Right atrium auricular region (tissue), 2 donors: Measurements from ENCODE around the gene EML5. TPM values are rescaled to one million over a fixed set of nuclear protein-coding genes. Genes with fewer than 3 reads are reported as not detected.

Experiments
- DNase-seq: peaks from one replicate; pipeline ENCODE4 v3.0.0-alpha.2; 2019; ENCODE audit warnings: low spot score
- H3K27ac ChIP-seq, 2 donors: fragments of 200-600 bp; sonication (generic); 1 replicate in 1 of 2; 2 replicates in 1 of 2; pipeline ENCODE4 v1.5.1; 2016 to 2019
- H3K27me3 ChIP-seq, 2 donors: fragments of 200-600 bp; sonication (generic); one replicate each; pipeline versions ENCODE4 v1.5.1 to v1.6.0; 2017 to 2019
- H3K36me3 ChIP-seq: fragments of 200-600 bp; sonication (generic); one replicate; pipeline ENCODE4 v1.5.1; 2016
- H3K4me1 ChIP-seq, 2 donors: fragments of 200-600 bp; sonication (generic); one replicate each; pipeline versions ENCODE4 v1.5.1 to v1.6.0; 2017 to 2019
- H3K4me3 ChIP-seq, 2 donors: fragments of 200-600 bp; sonication (generic); 1 replicate in 1 of 2; 2 replicates in 1 of 2; pipeline ENCODE4 v1.5.1; 2017 to 2019; ENCODE audit warnings: mild to moderate bottlenecking in 1 of 2, moderate library complexity in 1 of 2
- H3K9me3 ChIP-seq, 2 donors: fragments of 200-600 bp; sonication (generic); one replicate each; pipeline ENCODE4 v1.5.1; 2019
- total RNA-seq, 2 donors: library from RNA; depleted of rRNA; stranded (reverse); fragments of >200 nt; gene quantifications; one replicate each; pipeline ENCODE4 v1.1.0, GENCODE V29; 2016
- TF ChIP-seq, protein P1 (sequence below), 2 donors: fragments of 200-600 bp; sonication (generic); IDR thresholded peaks; one replicate each; pipeline ENCODE4 v1.5.1; 2019; ENCODE audit warnings: antibody characterized with exemption in 2 of 2

Gene EML5
- total RNA-seq, 2 donors from 2014 or later, result 0.11 to 0.75 TPM

- Histone ChIP-seq H3K27me3 (no peaks in the 10 kb centered on the region), H3K36me3 (peaks cover 3% of the 10 kb centered on the region), H3K9me3 (no peaks in the 10 kb centered on the region), H3K4me3 (no peak overlapping the region), H3K4me1 (no peaks in the 10 kb centered on the region), H3K27ac (no peak overlapping the region)
- DNase-seq, result no peak
- TF ChIP-seq, protein P1, sequence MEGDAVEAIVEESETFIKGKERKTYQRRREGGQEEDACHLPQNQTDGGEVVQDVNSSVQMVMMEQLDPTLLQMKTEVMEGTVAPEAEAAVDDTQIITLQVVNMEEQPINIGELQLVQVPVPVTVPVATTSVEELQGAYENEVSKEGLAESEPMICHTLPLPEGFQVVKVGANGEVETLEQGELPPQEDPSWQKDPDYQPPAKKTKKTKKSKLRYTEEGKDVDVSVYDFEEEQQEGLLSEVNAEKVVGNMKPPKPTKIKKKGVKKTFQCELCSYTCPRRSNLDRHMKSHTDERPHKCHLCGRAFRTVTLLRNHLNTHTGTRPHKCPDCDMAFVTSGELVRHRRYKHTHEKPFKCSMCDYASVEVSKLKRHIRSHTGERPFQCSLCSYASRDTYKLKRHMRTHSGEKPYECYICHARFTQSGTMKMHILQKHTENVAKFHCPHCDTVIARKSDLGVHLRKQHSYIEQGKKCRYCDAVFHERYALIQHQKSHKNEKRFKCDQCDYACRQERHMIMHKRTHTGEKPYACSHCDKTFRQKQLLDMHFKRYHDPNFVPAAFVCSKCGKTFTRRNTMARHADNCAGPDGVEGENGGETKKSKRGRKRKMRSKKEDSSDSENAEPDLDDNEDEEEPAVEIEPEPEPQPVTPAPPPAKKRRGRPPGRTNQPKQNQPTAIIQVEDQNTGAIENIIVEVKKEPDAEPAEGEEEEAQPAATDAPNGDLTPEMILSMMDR (IDR thresholded peaks at IDR 0.05), result no peak
These were observed 174.3 kb downstream of the EML5 start for GRCh38 chr14:88618476-88618875.

DNA sequence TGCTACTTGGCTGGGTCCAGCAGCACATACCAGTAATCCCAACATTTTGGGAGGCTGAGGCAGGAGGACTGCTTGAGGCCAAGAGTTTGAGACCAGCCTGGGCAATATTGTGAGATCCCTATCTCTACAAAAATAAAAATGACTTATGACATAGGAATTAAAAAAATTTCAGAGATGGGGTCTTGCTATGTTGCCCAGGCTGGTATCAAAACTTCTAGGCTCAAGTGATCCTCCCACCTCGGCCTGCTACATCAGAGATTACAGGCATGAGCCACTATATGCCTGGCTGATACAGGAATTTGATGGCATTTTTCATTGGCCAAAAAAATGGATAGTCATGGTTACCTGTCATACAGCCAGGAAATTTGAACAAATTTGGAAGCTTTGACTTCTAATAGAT is 175.3 kb downstream of the EML5 start:
- H3K9me3 ChIP-seq, result no peaks in the 10 kb centered on the region
- H3K36me3 ChIP-seq, result peaks cover 11% of the 10 kb centered on the region
- DNase-seq, result no peak
- no peak overlapping the region for H3K4me3 ChIP-seq
- H3K4me1 ChIP-seq, result no peaks in the 10 kb centered on the region
- H3K27me3 ChIP-seq, result no peaks in the 10 kb centered on the region
- TF ChIP-seq, protein P1 (IDR thresholded peaks at IDR 0.05), result no peak
- no peak overlapping the region for H3K27ac ChIP-seq

GRCh38 chr14:88616697-88617096 is 176.1 kb downstream of the EML5 start:
- Histone ChIP-seq H3K4me3 (no peak overlapping the region), H3K27me3 (no peaks in the 10 kb centered on the region), H3K4me1 (no peaks in the 10 kb centered on the region), H3K9me3 (no peaks in the 10 kb centered on the region), H3K27ac (no peak overlapping the region), H3K36me3 (peaks cover 19% of the 10 kb centered on the region)
- TF ChIP-seq, protein P1 (IDR thresholded peaks at IDR 0.05), result no peak
- no peak for DNase-seq

DNA sequence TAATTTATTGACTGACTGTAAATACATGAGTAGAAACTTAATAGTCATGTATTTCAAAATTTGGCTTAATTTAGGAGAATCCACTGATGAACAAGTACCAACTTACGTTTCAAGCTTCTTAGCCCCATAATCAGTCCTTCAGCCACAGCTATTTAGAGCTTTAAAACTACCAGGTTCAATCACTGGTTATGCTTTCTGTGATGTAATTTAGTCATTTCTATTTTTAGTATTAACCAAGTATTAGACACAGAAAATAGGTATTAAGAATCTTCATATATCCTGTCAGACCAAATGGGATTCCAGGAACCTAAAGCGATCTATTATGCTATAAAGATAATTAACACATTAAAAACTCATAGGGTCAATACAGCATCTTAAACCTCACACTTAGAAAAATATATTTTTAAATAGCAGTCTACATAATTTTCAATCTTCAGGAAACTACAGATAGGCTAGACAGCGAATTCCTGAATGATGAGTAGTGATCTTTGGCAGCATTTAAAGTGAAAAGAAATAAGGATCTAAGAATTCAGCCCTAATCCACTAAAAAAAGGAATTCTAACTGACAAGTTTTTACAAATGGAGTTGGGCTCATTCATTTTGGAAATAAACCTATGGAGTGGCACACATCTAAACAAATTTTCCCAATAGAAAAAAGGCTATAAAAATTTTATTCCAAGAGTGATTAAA is 178.4 kb downstream of the EML5 start:
- Histone ChIP-seq H3K36me3 (peaks cover 38% of the 10 kb centered on the region), H3K27ac (no peak overlapping the region), H3K27me3 (no peaks in the 10 kb centered on the region), H3K4me1 (no peaks in the 10 kb centered on the region), H3K4me3 (no peak overlapping the region), H3K9me3 (no peaks in the 10 kb centered on the region)
- TF ChIP-seq, protein P1 (IDR thresholded peaks at IDR 0.05), result no peak
- DNase-seq, result no peak

- no peak for DNase-seq
- Histone ChIP-seq H3K27ac (no peak overlapping the region), H3K4me3 (no peak overlapping the region), H3K36me3 (peaks cover 44% of the 10 kb centered on the region), H3K27me3 (no peaks in the 10 kb centered on the region), H3K4me1 (no peaks in the 10 kb centered on the region), H3K9me3 (no peaks in the 10 kb centered on the region)
- TF ChIP-seq, protein P1 (IDR thresholded peaks at IDR 0.05), result no peak
These were observed 179.2 kb downstream of the EML5 start for GRCh38 chr14:88613552-88614010.

GRCh38 chr14:88612981-88613380 is 179.8 kb downstream of the EML5 start:
- no peak overlapping the region for H3K4me3 ChIP-seq
- TF ChIP-seq, protein P1 (IDR thresholded peaks at IDR 0.05), result no peak
- no peak for DNase-seq
- H3K27me3 ChIP-seq, result no peaks in the 10 kb centered on the region
- H3K9me3 ChIP-seq, result no peaks in the 10 kb centered on the region
- peaks cover 50% of the 10 kb centered on the region for H3K36me3 ChIP-seq
- H3K27ac ChIP-seq, result no peak overlapping the region
- no peaks in the 10 kb centered on the region for H3K4me1 ChIP-seq
